ENCODE results near the gene HTR3B.
"Not testable (repeated sequence)": the region's sequence is repeated elsewhere in the genome, so short reads cannot be mapped to it uniquely, and the experiment has no call there.

HTR3B gene

DNA sequence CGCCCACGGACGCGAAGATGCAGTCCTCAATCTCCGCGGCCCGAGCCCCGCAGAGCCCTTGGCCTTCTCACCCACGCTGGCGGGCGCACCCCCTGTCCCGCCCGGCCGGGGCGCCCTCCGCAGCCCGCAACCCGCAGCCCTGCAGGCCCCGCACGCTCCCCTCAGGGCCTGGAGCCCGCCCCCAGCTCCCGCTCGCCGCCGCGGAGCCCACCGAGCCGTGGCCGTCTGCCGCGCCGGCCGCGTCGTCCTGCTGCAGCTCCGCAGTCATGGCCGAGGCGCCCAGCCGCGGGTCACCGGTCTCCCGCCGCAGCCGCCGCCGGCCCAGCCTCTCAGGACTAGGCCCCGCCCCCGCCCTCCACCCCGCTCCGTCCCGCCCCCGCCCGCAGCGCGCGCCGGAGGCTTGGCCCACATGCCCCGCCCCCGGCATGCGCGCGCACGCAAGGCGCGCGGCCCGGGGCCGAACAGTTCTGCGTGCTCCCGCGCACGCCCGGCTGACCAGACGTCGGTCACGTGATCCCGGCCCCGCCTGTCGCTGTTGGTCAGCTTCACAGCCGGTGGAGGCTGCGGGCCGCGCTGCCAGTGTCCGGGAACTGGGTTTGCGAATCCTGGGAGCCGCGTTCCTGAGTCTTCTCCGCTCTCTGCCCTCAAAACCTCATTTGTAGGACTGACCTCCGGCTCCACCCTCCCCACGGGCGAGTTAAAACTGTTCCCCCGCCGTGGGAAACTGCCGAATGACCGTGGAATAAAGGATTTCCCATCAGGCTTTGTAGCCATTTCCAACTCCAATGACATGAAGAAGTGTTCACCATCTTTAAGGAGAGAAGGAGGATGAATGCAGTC, 29.1 kb upstream of the HTR3B start, which contains the start of gene USP28:
USP28 (minus strand) TSS at position 339 of the 840 bp plus-strand sequence; CDS start at position 268, 71 bp downstream.
- Mint-ChIP-seq H3K4me1 (peaks cover 33 to 51% of the 10 kb centered on the region in 2 donors), H3K27me3 (no peaks in the 10 kb centered on the region), H3K4me3 (peak within 1 kb of the TSS; percentile 96 to 97), H3K9me3 (peaks cover 0 to 1% of the 10 kb centered on the region in 2 donors), H3K36me3 (peaks cover 6 to 16% of the 10 kb centered on the region in 2 donors), H3K27ac (peak within 1 kb of the TSS; percentile 98)
- DNase-seq (peak; percentile 91), ATAC-seq (replicated peaks) (peak; percentile 78 to 85)

DNA sequence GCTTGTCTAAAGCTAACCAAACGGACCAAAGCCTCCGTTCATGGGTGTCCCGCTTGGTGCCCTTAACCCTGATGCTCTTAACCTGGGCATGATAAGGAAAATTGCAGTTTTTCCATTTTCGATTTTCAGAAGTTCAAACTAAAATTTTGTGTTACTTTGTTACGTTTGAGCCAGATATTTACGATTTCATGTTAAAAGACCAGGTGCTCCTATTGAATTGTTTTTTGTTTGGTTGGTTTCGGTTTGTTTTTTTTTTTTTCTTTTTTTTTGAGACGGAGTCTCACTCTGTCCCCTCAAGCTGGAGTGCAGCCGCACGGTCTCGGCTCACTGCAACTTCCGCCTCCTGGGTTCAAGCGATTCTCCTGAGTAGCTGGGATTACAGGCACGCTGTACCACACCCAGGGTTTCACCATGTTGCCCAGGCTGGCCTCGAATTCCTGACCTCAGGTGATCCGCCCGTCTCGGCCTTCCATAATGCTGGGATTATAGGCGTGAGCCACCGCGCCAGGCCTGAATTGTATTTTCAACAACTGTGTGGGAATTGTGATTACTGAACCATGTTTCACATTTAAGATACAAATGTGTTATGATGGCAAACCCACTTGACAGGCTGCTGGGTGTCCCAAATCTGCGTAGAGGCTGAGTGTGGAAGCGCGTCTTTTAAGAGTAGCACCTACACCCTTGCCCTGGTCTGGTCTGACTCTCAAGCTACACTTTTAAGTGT, 28.4 kb upstream of the HTR3B start:
- Mint-ChIP-seq H3K4me3 (peak overlapping the region; percentile 96 to 97), H3K9me3 (peaks cover 0 to 1% of the 10 kb centered on the region in 2 donors), H3K36me3 (peaks cover 0 to 13% of the 10 kb centered on the region in 2 donors), H3K27me3 (no peaks in the 10 kb centered on the region), H3K27ac (peak overlapping the region; percentile 98), H3K4me1 (peaks cover 26 to 43% of the 10 kb centered on the region in 2 donors)
- ATAC-seq (replicated peaks) (no peak), DNase-seq (no peak)

DNA sequence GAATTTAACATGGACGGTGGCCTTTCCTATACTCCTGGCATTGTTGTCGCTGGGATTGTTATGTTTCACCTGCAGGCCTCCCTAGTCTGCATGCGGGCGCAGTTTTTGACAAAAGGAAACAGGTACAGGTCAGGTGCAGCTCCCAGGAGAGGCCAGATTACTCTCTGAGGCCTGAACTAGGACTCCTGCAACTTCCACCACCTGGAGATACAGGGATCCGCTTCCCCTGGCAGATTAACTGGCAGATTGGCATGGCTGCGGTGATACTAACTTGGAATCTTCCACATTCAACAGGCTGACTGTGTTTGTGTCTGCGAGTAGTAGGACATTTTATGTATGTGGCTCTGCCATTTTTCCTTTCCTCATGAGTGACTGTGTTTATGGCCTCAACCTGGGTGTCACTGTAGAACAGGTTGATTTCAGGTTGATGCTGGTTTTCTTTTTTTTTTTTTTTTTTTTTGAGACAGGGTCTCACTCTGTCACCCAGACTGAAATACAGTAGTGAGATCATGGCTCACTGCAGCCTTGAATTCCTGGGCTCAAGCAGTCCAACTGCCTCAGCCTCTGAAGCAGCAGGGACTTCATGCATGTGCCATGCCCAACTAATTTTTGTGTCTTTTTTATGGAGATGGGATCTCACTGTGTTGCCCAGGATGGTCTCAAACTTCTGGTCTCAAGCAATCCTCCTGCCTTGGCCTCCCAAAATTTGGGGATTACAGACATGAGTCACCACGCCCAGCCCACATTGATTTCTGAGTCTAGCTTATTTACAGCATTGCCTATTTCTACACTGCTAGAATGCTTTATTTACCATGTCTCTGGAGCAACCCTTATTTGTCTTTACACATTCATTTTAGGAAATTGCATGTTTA, 27.6 kb upstream of the HTR3B start:
- H3K27me3 Mint-ChIP-seq, result no peaks in the 10 kb centered on the region
- peaks cover 0 to 13% of the 10 kb centered on the region in 2 donors for H3K36me3 Mint-ChIP-seq
- ATAC-seq (replicated peaks) (no peak), DNase-seq (no peak)
- peak overlapping the region in 1 of 2 donors; percentile 97 for H3K4me3 Mint-ChIP-seq
- H3K4me1 Mint-ChIP-seq, result peaks cover 22 to 41% of the 10 kb centered on the region in 2 donors
- H3K9me3 Mint-ChIP-seq, result peaks cover 0 to 1% of the 10 kb centered on the region in 2 donors
- H3K27ac Mint-ChIP-seq, result peak overlapping the region; percentile 98

DNA sequence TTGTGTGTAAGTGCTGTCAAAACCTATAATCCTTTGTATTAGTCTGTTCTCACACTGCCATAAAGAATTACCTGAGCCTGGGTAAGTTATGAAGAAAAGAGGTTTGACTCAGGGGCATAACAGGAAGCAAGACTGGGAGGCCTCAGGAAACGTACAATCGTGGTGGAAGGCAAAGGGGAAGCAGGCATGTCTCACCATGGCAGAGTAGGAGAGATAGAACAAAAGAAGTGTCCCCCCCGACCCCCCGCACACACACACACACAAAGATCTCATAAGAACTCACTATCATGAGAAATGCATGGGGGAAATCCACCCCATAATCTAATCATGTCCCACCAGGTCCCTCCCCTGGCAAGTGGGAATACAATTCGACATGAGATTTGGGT, 26.9 kb upstream of the HTR3B start:
- Mint-ChIP-seq H3K9me3 (peaks cover 0 to 1% of the 10 kb centered on the region in 2 donors), H3K27ac (no peak overlapping the region), H3K4me1 (peaks cover 20 to 35% of the 10 kb centered on the region in 2 donors), H3K27me3 (no peaks in the 10 kb centered on the region), H3K36me3 (peaks cover 0 to 9% of the 10 kb centered on the region in 2 donors), H3K4me3 (no peak overlapping the region)
- ATAC-seq (replicated peaks) (no peak), DNase-seq (no peak)

DNA sequence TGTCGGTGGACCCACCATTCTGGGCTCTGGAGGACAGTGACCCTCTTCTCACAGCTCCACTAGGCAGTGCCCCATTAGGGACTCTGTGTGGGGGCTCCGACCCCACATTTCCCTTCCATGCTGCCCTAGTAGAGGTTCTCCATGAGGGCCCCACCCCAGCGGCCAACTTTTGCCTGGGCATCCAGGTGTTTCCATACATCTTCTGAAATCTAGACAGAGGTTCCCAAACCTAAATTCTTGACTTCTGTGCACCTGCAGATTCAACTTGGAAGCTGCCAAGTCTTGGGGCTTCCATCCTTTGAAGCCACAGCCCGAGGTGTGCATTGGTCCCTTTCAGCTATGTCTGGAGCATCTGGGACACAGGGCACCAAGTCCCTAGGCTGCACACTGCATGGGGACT, 25.1 kb upstream of the HTR3B start:
- H3K4me1 Mint-ChIP-seq, result peaks cover 10 to 21% of the 10 kb centered on the region in 2 donors
- not testable (repeated sequence) for H3K36me3 Mint-ChIP-seq; H3K27ac Mint-ChIP-seq; H3K9me3 Mint-ChIP-seq; H3K4me3 Mint-ChIP-seq; H3K27me3 Mint-ChIP-seq; DNase-seq; ATAC-seq (replicated peaks)

DNA sequence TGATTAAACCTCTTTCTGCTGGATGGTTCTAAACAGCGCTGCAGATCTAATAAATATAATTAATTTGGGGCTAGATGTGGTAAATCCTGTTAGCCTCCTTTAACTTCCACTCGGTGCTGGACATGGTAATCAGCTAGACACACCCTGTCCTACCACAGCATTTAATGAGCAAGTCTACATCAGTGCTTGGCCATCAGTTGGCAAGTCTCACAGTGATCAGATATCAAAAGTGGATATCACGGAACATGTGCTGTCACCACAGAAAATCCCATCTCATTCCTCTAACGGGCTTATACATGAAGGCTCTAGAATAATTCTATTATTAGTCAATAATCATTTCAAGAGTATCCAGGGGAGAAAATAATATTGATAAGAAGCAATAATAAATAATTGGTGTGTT, 23.6 kb upstream of the HTR3B start:
- Mint-ChIP-seq H3K27me3 (no peaks in the 10 kb centered on the region), H3K4me3 (no peak overlapping the region)
- ATAC-seq (replicated peaks), result no peak

DNA sequence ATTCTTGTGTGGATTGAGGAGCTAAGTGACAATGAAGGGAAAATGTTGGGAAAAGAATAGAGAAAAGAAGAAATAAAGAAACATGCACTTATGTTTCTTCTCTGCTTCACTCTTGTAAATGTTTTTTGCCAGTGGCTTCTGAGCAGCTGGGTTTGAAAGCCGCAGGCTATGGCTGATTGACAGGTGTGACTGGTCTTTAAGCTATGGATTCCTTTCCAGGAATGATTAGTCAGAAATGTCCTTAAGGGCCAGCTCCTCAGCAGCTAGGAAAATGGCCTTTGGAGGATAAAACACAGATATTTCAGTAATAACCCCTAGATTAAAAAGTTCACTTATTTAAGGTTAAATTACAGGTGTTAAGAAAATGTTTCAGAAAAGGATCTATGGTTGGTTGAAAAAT, 22.7 kb upstream of the HTR3B start:
- Mint-ChIP-seq H3K4me1 (peaks cover 4 to 10% of the 10 kb centered on the region in 2 donors), H3K27me3 (no peaks in the 10 kb centered on the region), H3K9me3 (peaks cover 0 to 1% of the 10 kb centered on the region in 2 donors), H3K36me3 (peaks cover 0 to 4% of the 10 kb centered on the region in 2 donors), H3K27ac (no peak overlapping the region), H3K4me3 (no peak overlapping the region)
- DNase-seq, result no peak
- no peak for ATAC-seq (replicated peaks)

More for the DNA sequence above, 23.6 kb upstream of the HTR3B start:
- no peak for DNase-seq
- H3K4me1 Mint-ChIP-seq, result peaks cover 7 to 13% of the 10 kb centered on the region in 2 donors
- H3K36me3 Mint-ChIP-seq, result peaks cover 0 to 4% of the 10 kb centered on the region in 2 donors
- peaks cover 0 to 1% of the 10 kb centered on the region in 2 donors for H3K9me3 Mint-ChIP-seq
- H3K27ac Mint-ChIP-seq, result no peak overlapping the region

DNA sequence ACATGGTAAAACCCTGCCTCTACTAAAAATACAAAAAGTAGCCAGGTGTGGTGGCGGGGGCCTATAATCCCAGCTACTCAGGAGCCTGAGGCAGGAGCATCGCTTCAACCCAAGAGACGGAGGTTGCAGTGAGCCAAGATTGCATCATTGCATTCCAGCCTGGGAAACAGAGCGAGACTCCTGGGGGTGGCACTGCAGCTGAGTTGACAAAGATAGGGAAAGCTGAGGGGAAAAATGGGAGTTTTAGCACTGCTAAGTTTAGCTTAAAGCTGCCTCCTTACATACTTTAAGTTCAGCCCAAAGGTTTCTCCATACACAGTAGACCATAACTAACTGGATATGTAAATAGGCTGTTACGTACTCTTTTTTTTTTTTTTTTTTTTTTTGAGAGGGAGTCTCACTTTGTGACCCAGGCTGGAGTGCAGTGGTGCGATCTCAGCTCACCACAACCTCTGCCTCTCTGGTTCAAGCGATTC, 20.2 kb upstream of the HTR3B start:
- Mint-ChIP-seq H3K4me1 (no peaks in the 10 kb centered on the region), H3K4me3 (no peak overlapping the region), H3K9me3 (no peaks in the 10 kb centered on the region), H3K27me3 (no peaks in the 10 kb centered on the region), H3K36me3 (no peaks in the 10 kb centered on the region), H3K27ac (no peak overlapping the region)
- ATAC-seq (replicated peaks) (no peak), DNase-seq (no peak)

DNA sequence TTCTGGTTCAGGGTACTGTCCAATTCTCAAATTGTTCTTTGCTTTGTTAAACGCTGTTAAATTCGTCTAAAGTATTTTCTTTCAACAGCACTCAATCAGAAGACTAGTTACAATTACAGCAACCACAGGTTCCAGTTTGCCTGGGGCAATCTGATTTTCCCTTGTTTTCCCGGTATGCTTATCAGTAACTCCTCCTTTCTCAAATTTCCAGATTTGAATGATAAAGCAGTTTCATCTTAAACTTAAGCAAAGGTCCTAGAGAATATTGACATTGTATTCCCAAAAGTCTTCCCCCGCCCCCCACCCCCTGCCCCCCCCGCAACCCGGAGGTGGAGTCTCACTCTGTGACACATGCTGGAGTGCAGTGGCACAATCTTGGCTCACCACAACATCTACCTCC, 18.7 kb upstream of the HTR3B start:
- H3K27ac Mint-ChIP-seq, result no peak overlapping the region
- H3K4me3 Mint-ChIP-seq, result no peak overlapping the region
- H3K27me3 Mint-ChIP-seq, result no peaks in the 10 kb centered on the region
- H3K9me3 Mint-ChIP-seq, result no peaks in the 10 kb centered on the region
- no peak for ATAC-seq (replicated peaks)
- H3K4me1 Mint-ChIP-seq, result no peaks in the 10 kb centered on the region
- no peaks in the 10 kb centered on the region for H3K36me3 Mint-ChIP-seq
- DNase-seq, result no peak

DNA sequence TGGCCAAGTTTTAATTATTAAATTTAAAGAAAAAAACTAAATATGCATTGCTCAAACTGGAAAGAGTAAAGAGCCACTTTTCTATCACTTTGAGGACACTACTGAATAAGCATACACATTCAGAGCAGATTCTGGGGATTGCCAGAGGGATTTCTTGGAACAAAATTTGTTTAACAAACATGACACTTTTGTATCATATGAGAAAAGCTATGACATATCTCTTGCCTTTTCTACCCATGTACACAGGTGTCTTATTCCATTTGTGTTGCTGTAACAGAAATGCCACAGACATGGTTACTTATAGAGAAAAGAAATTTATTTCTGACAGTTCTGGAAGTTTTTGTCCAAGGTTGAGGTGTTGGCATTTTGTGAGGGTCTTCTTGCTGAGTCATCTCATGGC, 15.7 kb upstream of the HTR3B start:
- DNase-seq, result no peak
- H3K9me3 Mint-ChIP-seq, result no peaks in the 10 kb centered on the region
- H3K4me3 Mint-ChIP-seq, result no peak overlapping the region
- no peaks in the 10 kb centered on the region for H3K36me3 Mint-ChIP-seq
- H3K27ac Mint-ChIP-seq, result peak overlapping the region; percentile 9
- peak; percentile 54 to 76 for ATAC-seq (replicated peaks)
- H3K4me1 Mint-ChIP-seq, result no peaks in the 10 kb centered on the region
- no peaks in the 10 kb centered on the region for H3K27me3 Mint-ChIP-seq

DNA sequence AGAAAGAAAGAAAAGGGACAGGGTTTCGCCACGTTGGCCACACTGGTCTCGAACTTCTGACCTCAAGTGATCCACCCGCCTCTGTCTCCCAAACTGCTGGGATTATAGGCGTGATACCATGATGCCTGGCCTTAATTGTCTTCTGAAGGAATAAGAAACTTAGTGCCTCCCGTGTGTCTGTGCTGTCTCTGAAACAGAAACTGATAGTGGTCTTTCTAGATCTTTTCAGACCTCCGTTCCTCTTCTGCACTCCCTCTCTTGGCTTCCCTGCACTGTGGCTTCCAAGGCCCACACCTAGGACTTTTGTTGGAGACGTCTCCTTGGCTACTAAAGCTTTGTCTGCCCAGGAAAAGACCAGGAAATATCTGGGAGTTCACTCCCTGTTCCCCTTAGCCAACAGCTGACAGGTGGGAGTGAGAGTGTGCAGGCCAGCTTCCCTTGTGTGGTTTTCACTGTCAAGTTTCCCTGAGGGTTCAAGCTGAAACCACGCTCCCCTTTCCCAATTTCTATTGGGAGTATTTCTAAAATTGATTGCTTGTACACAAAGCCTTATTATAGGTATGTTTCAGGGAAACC, 10.1 kb upstream of the HTR3B start:
- H3K4me1 Mint-ChIP-seq, result peaks cover 17 to 35% of the 10 kb centered on the region in 2 donors
- no peak overlapping the region for H3K27ac Mint-ChIP-seq
- H3K36me3 Mint-ChIP-seq, result no peaks in the 10 kb centered on the region
- H3K27me3 Mint-ChIP-seq, result no peaks in the 10 kb centered on the region
- ATAC-seq (replicated peaks) (no peak), DNase-seq (no peak)
- no peak overlapping the region for H3K4me3 Mint-ChIP-seq
- H3K9me3 Mint-ChIP-seq, result no peaks in the 10 kb centered on the region

DNA sequence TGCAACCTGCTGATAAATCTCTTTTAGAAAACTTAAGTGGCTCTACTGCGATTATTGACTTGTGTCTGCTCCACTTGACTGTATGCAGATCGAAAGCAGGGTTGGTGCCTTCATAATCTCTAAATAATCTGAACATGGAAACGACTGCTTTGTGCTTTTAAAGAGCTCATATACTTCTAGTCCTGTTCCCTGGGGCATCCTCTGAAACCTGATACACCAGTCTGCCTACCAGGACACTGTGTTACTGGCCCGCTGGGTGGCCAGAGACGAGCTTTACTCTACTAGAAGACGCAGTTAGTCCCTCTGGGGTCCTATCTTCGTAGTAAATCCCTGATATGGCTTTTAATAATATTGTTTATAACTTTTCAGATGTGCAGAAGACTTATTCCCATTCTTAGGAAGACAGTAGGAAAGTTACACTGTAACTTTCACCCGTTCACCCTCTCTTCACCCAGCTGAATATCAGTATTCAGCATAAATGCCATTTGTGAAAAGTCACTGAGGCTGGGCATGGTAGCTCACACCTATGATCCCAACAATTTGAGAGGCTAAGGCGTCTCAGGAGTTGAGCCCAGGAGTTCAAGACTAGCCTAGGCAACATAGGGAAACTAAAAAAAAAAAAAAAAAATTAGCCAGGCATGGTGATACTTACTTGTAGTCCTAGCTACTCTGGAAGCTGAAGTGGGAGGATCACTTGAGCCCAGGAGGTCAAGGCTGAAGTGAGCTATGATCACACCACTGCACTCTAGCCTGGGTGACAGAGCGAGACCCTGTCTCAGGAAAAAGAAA, 9.0 kb upstream of the HTR3B start:
- no peak overlapping the region for H3K4me3 Mint-ChIP-seq
- no peak for ATAC-seq (replicated peaks)
- H3K4me1 Mint-ChIP-seq, result peaks cover 17 to 35% of the 10 kb centered on the region in 2 donors
- peaks cover 0 to under 1% of the 10 kb centered on the region in 2 donors for H3K9me3 Mint-ChIP-seq
- no peak overlapping the region for H3K27ac Mint-ChIP-seq
- H3K27me3 Mint-ChIP-seq, result peaks cover 0 to 2% of the 10 kb centered on the region in 2 donors
- DNase-seq, result no peak
- no peaks in the 10 kb centered on the region for H3K36me3 Mint-ChIP-seq

All from stimulated activated naive B cell treated with anti-CD40 and anti-IgM and Interleukin-4, amounts not matched to agents 10 μg/mL and 1 μg/mL and 100 μg/mL, for 72 hours (primary cell).